ENCODE data around the gene DTHD1. TPM values are rescaled to one million over a fixed set of nuclear protein-coding genes. Genes with fewer than 3 reads are reported as not detected.

The DTHD1 gene
- polyA plus RNA-seq, 3 donors: not detected

DNA sequence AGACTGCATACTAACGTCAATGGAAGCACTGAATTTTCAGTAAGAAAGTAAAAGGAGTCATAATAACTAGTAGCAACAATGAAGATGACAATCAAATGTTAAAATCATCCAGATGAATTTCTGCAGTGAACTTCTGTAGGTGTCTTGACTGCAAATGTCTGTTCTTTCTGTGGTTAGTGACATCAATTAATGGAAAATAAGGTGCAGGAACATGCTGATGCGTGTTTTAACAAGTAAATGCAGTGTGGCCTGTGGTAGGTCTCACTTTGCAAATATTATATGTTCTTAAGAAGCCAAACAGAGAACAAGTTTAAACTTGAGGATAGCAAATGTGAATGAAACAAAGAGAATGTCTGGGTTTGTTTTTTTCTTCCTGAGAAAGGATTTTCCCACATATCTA lies 2.6 kb upstream of the DTHD1 start:
- Histone ChIP-seq H3K9me3 (replicated peaks in 1 of 2; ENCODE audit: control insufficient read depth in 1 of 2, insufficient read depth in 1 of 2, low read length in 2 of 2) (no peaks in the 10 kb centered on the region), H3K4me1 (ENCODE audit: control insufficient read depth in 1 of 2, insufficient read depth in 2 of 2, low read length in 2 of 2) (no peaks in the 10 kb centered on the region), H3K27me3 (ENCODE audit: control insufficient read depth in 2 of 2, insufficient read depth in 2 of 2, low read length in 2 of 2) (no peaks in the 10 kb centered on the region), H3K36me3 (replicated peaks in 1 of 2; ENCODE audit: control insufficient read depth in 1 of 2, insufficient read depth in 2 of 2, low read length in 2 of 2) (no peaks in the 10 kb centered on the region), H3K4me3 (replicated peaks in 1 of 3; ENCODE audit: low read depth in 2 of 3, low read length in 3 of 3) (no peak overlapping the region), H4K20me1 (ENCODE audit: insufficient read depth, low read length) (no peaks in the 10 kb centered on the region), H3K9ac (ENCODE audit: insufficient read depth, low read length, poor library complexity, severe bottlenecking) (no peak overlapping the region), H3K79me2 (ENCODE audit: insufficient read depth, low read length) (no peaks in the 10 kb centered on the region), H2AFZ (ENCODE audit: insufficient read depth, low read depth, low read length, poor library complexity, severe bottlenecking) (no peak overlapping the region), H3K27ac (ENCODE audit: low read depth in 1 of 2, low read length in 2 of 2) (no peak overlapping the region), H3K4me2 (replicated peaks; ENCODE audit: extremely low read depth, low read length, poor library complexity, severe bottlenecking) (no peak overlapping the region)
- Mint-ChIP-seq H3K9me3 (no peaks in the 10 kb centered on the region), H3K27me3 (ENCODE audit: low read depth in 3 of 3) (no peaks in the 10 kb centered on the region), H3K4me1 (peaks cover 7% of the 10 kb centered on the region), H3K36me3 (no peaks in the 10 kb centered on the region), H3K4me3 (no peak overlapping the region), H3K27ac (no peak overlapping the region)
- TF ChIP-seq, protein P1, sequence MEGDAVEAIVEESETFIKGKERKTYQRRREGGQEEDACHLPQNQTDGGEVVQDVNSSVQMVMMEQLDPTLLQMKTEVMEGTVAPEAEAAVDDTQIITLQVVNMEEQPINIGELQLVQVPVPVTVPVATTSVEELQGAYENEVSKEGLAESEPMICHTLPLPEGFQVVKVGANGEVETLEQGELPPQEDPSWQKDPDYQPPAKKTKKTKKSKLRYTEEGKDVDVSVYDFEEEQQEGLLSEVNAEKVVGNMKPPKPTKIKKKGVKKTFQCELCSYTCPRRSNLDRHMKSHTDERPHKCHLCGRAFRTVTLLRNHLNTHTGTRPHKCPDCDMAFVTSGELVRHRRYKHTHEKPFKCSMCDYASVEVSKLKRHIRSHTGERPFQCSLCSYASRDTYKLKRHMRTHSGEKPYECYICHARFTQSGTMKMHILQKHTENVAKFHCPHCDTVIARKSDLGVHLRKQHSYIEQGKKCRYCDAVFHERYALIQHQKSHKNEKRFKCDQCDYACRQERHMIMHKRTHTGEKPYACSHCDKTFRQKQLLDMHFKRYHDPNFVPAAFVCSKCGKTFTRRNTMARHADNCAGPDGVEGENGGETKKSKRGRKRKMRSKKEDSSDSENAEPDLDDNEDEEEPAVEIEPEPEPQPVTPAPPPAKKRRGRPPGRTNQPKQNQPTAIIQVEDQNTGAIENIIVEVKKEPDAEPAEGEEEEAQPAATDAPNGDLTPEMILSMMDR (IDR thresholded peaks at IDR 0.05): no peak
- no CpG with 5 or more reads among the region's 2 CpGs for WGBS (ENCODE audit: insufficient coverage)
- DNase-seq: no peak
- intact Hi-C loops (cut with micrococcal nuclease): no loop called here

DNA sequence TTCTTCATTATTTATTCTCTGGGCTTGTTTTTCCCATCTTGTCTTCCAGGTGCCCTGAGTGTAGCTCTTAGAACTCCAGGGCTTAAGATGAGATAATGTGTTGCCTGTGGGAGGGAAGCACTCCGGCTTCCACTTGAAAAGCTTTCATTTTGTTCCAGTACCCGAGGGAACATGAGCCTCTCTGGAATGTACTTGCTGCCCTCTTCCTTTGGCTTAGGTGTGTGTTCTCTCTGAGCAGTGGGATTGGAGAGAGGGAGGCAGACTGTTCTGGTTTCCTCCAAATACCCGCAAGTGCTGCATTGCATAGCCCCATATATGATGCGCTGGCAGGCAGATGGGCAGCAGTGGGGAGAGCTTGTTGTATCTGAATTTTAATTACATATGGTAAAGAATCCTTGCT lies 861 bp upstream of the DTHD1 start:
- H3K27me3 ChIP-seq (ENCODE audit: control insufficient read depth in 2 of 2, insufficient read depth in 2 of 2, low read length in 2 of 2): no peaks in the 10 kb centered on the region

More for the DNA sequence above, 861 bp upstream of the DTHD1 start:
- H3K9me3 ChIP-seq (replicated peaks in 1 of 2; ENCODE audit: control insufficient read depth in 1 of 2, insufficient read depth in 1 of 2, low read length in 2 of 2): no peaks in the 10 kb centered on the region
- no CpG with 5 or more reads among the region's 4 CpGs for WGBS (ENCODE audit: insufficient coverage)
- no peak overlapping the region for H3K4me2 ChIP-seq (replicated peaks; ENCODE audit: extremely low read depth, low read length, poor library complexity, severe bottlenecking)
- TF ChIP-seq, protein P1 (IDR thresholded peaks at IDR 0.05): no peak
- DNase-seq: no peak
- intact Hi-C loops (cut with micrococcal nuclease): no loop called here
- no peak overlapping the region for H3K9ac ChIP-seq (ENCODE audit: insufficient read depth, low read length, poor library complexity, severe bottlenecking)
- no peak overlapping the region for H2AFZ ChIP-seq (ENCODE audit: insufficient read depth, low read depth, low read length, poor library complexity, severe bottlenecking)
- Mint-ChIP-seq H3K4me3 (no peak overlapping the region), H3K27ac (no peak overlapping the region), H3K27me3 (ENCODE audit: low read depth in 3 of 3) (no peaks in the 10 kb centered on the region), H3K9me3 (no peaks in the 10 kb centered on the region), H3K4me1 (peaks cover 11% of the 10 kb centered on the region), H3K36me3 (no peaks in the 10 kb centered on the region)
- no peak overlapping the region for H3K27ac ChIP-seq (ENCODE audit: low read depth in 1 of 2, low read length in 2 of 2)
- no peaks in the 10 kb centered on the region for H3K79me2 ChIP-seq (ENCODE audit: insufficient read depth, low read length)
- no peak overlapping the region for H3K4me3 ChIP-seq (replicated peaks in 1 of 3; ENCODE audit: low read depth in 2 of 3, low read length in 3 of 3)
- no peaks in the 10 kb centered on the region for H3K36me3 ChIP-seq (replicated peaks in 1 of 2; ENCODE audit: control insufficient read depth in 1 of 2, insufficient read depth in 2 of 2, low read length in 2 of 2)
- H4K20me1 ChIP-seq (ENCODE audit: insufficient read depth, low read length): no peaks in the 10 kb centered on the region
- H3K4me1 ChIP-seq (ENCODE audit: control insufficient read depth in 1 of 2, insufficient read depth in 2 of 2, low read length in 2 of 2): no peaks in the 10 kb centered on the region
